GM10266 (cell line): ENCODE data around the gene ATCAY.
"Not testable (repeated sequence)": the region's sequence is repeated elsewhere in the genome, so short reads cannot be mapped to it uniquely, and the experiment has no call there.

ENCODE experiments used
- DNase-seq: peaks from one replicate; pipeline ENCODE4 v3.0.0; 2012; ENCODE audit errors: extremely low spot score
- TF ChIP-seq, protein P1 (sequence below): IDR thresholded peaks from 2 replicates; pipeline ENCODE4 v1.5.1; 2012; ENCODE audit warnings: mild to moderate bottlenecking, low read depth; ENCODE audit not compliant: control insufficient read depth, insufficient read depth; ENCODE audit errors: missing control alignments

The ATCAY gene

DNA sequence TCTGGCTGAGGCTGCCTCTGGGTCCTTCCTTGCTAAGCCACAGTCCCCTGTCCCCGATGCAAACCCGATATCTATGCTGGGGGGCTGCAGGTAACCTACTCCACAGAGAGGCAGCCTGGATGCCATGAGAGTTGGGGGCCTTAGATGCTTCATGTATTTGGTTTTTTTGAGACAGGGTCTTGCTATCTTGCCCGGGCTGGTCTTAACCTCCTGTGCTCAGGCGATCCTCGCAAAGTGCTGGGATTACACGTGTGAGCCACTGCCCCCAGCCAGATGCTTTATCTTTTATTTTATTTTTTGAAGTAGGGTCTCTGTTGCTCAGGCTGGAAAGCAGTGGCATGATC is 1.5 kb downstream of the ATCAY start:
- DNase-seq = no peak
- TF ChIP-seq, protein P1, sequence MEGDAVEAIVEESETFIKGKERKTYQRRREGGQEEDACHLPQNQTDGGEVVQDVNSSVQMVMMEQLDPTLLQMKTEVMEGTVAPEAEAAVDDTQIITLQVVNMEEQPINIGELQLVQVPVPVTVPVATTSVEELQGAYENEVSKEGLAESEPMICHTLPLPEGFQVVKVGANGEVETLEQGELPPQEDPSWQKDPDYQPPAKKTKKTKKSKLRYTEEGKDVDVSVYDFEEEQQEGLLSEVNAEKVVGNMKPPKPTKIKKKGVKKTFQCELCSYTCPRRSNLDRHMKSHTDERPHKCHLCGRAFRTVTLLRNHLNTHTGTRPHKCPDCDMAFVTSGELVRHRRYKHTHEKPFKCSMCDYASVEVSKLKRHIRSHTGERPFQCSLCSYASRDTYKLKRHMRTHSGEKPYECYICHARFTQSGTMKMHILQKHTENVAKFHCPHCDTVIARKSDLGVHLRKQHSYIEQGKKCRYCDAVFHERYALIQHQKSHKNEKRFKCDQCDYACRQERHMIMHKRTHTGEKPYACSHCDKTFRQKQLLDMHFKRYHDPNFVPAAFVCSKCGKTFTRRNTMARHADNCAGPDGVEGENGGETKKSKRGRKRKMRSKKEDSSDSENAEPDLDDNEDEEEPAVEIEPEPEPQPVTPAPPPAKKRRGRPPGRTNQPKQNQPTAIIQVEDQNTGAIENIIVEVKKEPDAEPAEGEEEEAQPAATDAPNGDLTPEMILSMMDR = no peak

DNA sequence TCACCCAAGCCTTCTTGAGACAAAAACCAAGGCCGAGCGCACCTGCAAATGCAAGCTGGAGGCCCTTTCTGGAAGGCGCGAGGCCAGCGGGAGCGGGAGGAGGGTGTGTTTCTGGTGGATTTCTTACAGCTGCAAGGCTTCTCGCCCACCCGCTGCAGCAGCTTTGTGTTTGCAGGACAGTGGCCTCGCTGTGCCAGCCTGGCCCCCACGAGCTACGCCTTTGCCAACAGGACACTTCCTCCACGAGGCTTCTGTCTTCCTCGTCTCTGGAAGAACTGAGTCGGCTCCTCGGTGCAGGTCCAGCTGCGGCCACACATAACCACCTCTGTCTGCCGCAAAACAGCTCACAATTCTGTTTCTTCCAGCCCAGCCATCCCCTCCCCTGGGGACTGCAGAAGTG is 10.1 kb downstream of the ATCAY start:
- TF ChIP-seq, protein P1 = no peak
- DNase-seq = no peak

DNA sequence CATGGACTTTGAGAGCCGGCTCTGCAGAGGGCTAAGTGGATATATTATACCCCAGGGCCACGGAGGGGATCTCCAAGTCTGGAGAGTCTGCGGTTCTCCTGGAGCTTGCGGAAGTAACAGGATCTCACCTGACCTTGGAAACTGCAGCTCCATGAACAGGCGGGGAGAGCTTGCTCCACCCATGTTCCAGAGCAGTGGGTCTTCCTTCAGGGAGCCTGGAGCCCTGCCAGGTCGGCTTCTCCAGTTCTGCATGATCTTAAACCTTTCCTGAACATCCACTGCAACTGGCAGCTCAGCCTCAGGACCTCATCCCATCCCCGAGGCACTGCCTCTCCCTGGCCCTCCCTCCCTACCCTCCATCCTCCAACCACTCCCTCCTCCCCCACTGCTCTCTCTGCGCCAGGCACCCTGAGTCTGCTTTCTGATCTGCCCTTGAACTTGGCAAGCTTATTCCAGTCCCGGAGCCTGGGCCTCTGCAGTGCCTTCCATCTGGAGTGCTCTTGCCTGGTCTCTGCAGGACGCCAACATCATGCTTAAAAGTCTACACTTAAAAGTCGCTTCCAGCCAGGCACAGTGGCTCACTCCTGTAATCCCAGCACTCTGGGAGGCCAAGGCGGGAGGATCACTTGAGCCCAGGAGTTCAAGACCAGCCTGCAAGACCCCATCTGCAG is 13.2 kb downstream of the ATCAY start:
- TF ChIP-seq, protein P1 = no peak
- DNase-seq = no peak

DNA sequence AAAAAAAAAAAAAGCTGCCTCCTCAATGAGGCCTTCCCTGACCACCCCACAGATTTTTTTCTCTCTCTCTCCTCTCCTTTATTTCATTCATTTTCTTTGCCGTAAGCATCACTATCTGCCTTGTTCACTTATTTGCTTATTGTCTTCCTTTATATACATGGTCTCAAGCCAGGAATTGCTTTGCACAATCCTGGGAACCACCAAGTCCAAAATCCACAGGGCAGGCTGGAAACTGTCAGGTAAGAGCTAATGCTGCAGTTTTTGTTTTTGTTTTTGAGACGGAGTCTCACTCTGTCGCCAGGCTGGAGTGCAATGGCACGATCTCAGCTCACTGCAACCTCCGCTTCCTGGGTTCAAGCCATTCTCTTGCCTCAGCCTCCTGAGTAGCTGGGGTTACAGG is 14.5 kb downstream of the ATCAY start:
- not testable (repeated sequence) for DNase-seq

DNA sequence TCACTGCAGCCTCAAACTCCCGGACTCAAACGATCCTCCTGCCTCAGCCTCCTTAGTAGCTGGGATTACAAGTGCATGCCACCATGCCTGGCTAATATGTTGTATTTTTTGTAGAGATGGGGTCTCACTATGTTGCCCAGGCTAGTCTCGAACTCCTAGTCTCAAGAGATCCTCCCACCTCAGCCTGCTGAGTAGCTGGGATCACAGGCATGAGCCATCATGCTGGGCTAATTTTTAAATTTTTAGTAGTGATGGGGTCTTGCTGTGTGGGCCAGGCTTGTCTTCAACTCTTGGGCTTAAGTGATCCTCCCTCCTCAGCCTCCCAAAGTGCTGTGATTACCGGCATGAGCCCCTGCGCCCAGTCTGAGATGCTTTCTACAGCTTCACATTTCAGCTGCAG is 15.3 kb downstream of the ATCAY start:
- TF ChIP-seq, protein P1 = no peak
- DNase-seq = no peak

DNA sequence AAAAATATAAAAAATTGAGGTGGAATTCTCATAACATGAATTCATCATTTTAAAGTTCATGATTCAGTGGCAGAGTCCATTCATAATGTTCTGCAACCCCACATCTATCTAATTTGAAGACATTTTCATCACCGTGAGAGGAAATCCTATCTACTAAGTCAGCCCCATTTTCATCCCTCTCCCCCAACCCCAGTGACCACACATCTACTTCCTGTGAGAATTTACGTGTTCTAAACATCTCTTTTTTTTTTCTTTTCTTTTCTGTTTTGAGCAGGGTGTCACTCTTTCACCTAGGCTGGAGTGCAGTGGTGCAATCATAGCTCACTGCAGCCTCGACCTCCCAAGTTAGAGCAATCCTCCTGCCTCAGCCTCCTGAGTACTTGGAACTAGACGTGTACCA is 17.5 kb downstream of the ATCAY start:
- no peak for DNase-seq
- TF ChIP-seq, protein P1 = no peak

DNA sequence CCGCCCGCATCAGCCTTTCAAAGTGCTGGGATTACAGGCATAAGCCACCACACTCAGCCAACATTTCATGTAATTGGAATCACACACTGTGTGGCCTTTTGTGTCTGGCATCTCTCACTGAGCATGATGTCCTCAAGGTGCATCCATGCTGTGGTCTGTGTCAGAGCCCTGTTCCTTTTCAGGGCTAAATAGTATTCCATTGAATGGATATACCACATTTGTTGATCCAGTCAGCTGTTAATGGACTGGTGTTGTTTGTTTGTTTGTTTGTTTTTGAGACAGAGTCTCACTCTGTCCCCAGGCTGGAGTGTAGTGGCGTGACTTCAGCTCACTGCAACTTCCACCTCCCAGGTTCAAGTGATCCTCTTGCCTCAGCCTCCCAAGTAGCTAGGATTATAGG is 17.9 kb downstream of the ATCAY start:
- TF ChIP-seq, protein P1 = no peak
- DNase-seq = no peak

DNA sequence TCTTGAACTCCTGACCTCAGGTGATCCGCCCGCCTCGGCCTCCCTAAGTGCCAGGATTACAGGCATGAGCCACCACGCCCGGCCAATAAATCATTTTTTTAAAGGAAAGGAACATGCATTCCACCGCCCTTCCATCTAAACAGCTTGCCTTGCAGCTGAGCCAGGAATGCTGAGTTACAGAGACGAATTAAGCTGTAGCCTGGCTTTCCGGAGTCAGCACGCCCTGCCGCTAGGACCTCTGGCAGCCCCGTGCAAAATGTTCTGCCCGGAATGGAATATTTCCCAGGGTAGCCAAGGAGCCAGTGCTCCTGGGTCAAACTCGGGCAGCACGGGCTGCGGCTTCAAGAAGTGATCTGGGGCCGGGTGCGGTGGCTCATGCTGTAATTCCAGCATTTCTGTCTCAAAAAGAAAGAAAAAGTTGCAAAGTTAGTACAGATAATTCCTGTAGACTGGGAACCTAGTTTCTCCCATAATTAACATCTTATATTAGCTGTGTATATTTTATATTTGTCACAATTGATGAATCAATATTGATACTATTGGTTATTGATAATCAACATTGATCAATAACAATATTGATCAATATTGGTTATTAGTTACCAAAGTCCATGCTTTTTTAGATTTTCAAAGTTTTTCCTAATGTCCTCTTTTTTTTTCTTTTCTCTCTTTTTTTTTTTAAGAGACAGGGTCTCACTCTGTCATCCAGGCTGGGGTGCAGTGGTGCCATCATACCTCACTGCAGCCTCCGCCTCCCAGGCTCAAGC is 19.2 kb downstream of the ATCAY start:
- DNase-seq = no peak
- TF ChIP-seq, protein P1 = no peak
